ENCODE data around the gene RGS14.

RGS14 gene

DNA sequence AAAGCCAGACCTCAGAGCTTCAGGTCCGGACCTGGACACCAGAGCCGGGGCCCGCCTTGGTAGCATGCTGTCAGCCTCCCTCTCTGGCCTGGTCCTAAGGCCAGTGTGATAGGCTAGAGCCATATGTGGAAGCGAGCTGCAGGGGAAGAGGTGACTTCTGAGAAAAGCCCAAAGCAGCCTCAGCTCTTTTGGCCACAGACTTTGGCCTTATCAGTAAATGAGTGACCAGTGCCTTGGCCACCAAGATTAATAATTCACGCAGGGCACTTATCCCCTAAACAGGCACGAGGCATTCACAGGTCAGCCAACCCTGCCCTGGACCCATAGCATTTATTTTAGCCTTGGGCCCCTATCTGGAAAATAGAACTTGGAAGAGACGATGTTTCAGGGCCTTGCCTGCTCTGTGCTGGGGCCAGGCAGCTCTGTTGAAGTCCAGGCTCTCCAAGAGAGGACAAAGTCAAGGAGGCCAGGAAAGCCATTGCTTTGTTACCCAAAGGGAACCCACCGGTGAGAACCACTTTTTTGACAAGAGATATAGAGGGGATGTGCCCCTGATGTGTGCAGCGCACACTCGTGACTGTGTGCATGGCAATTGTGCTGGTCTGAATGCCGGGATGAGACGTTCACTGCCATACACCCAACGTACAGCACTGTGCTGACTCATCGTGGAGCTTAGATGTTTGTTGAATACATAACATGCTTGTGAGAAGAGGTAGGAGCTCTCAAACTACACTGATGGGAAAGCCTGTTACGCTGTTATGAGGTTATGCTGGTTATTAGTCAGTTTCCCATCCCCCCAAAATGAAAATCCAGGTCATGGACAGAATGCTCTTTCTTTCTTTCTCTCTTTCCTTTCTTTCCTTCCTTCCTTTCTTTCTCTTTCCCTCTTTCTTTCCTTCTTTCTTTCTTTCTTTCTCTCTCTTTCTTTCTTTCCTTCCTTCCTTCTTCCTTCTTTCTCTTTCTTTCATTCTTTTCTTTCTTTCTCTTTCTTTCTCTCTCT is 21.5 kb downstream of the RGS14 start:
- Histone ChIP-seq H4K20me1 (ENCODE audit: low read depth, low read length) (no peaks in the 10 kb centered on the region), H3K4me3 (ENCODE audit: insufficient read depth, low read length, poor library complexity, severe bottlenecking) (no peak overlapping the region), H2AFZ (ENCODE audit: low read depth, low read length, severe bottlenecking) (no peak overlapping the region), H3K36me3 (ENCODE audit: low read length) (no peaks in the 10 kb centered on the region), H3K79me2 (ENCODE audit: insufficient read depth, low read length) (no peaks in the 10 kb centered on the region), H3F3A (ENCODE audit: insufficient read depth) (no peaks in the 10 kb centered on the region), H3K9me3 (ENCODE audit: insufficient read depth, low read length) (no peaks in the 10 kb centered on the region), H3K9me2 (replicated peaks; ENCODE audit: insufficient read depth, low read length) (no peaks in the 10 kb centered on the region), H3K9ac (ENCODE audit: low read length) (no peak overlapping the region), H3K4me2 (ENCODE audit: low read depth, low read length, poor library complexity, severe bottlenecking) (no peak overlapping the region), H3K27me3 (ENCODE audit: low read length) (no peaks in the 10 kb centered on the region), H3K27ac (ENCODE audit: low read depth, low read length) (no peak overlapping the region)
- TF ChIP-seq EZH2phosphoT487 (conservative IDR thresholded peaks at IDR 0.05; ENCODE audit: low read length) (no peak), CTCF (IDR thresholded peaks at IDR 0.05; ENCODE audit: insufficient read depth, low read length, poor library complexity, severe bottlenecking) (no peak)

DNA sequence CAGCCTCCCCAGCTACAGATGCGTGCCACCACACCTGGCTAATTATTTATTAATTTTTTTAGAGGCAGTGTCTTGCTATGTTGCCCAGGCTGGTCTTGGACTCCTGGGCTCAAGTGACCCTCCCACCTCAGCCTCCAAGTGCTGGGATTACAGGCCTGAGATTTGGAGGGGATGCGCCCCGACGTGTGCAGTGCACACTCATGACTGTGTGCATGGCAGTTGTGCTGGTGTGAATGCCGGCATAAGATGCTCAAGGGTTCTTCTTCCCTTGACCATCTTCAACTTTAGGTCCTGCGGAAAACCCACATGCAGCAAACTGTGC is 23.0 kb downstream of the RGS14 start:
- Histone ChIP-seq H2AFZ (ENCODE audit: low read depth, low read length, severe bottlenecking) (no peak overlapping the region), H3F3A (ENCODE audit: insufficient read depth) (no peaks in the 10 kb centered on the region)

GRCh38 chr5:177382423-177383029 is 24.8 kb downstream of the RGS14 start:
- Histone ChIP-seq H3K36me3 (ENCODE audit: low read length) (no peaks in the 10 kb centered on the region), H3K9me3 (ENCODE audit: insufficient read depth, low read length) (no peaks in the 10 kb centered on the region), H3K9me2 (replicated peaks; ENCODE audit: insufficient read depth, low read length) (no peaks in the 10 kb centered on the region), H3K27ac (ENCODE audit: low read depth, low read length) (no peak overlapping the region), H3K79me2 (ENCODE audit: insufficient read depth, low read length) (no peaks in the 10 kb centered on the region), H3F3A (ENCODE audit: insufficient read depth) (no peaks in the 10 kb centered on the region), H3K4me2 (ENCODE audit: low read depth, low read length, poor library complexity, severe bottlenecking) (no peak overlapping the region), H3K9ac (ENCODE audit: low read length) (no peak overlapping the region), H4K20me1 (ENCODE audit: low read depth, low read length) (no peaks in the 10 kb centered on the region), H3K27me3 (ENCODE audit: low read length) (no peaks in the 10 kb centered on the region), H2AFZ (ENCODE audit: low read depth, low read length, severe bottlenecking) (no peak overlapping the region), H3K4me3 (ENCODE audit: insufficient read depth, low read length, poor library complexity, severe bottlenecking) (no peak overlapping the region)
- TF ChIP-seq CTCF (IDR thresholded peaks at IDR 0.05; ENCODE audit: insufficient read depth, low read length, poor library complexity, severe bottlenecking) (no peak), EZH2phosphoT487 (conservative IDR thresholded peaks at IDR 0.05; ENCODE audit: low read length) (no peak)

More for the DNA sequence above, 23.0 kb downstream of the RGS14 start:
- Histone ChIP-seq H3K9ac (ENCODE audit: low read length) (no peak overlapping the region), H3K27ac (ENCODE audit: low read depth, low read length) (no peak overlapping the region), H3K9me2 (replicated peaks; ENCODE audit: insufficient read depth, low read length) (no peaks in the 10 kb centered on the region), H3K4me3 (ENCODE audit: insufficient read depth, low read length, poor library complexity, severe bottlenecking) (no peak overlapping the region), H3K27me3 (ENCODE audit: low read length) (no peaks in the 10 kb centered on the region), H3K36me3 (ENCODE audit: low read length) (no peaks in the 10 kb centered on the region), H4K20me1 (ENCODE audit: low read depth, low read length) (no peaks in the 10 kb centered on the region), H3K9me3 (ENCODE audit: insufficient read depth, low read length) (no peaks in the 10 kb centered on the region), H3K79me2 (ENCODE audit: insufficient read depth, low read length) (no peaks in the 10 kb centered on the region), H3K4me2 (ENCODE audit: low read depth, low read length, poor library complexity, severe bottlenecking) (no peak overlapping the region)
- TF ChIP-seq CTCF (IDR thresholded peaks at IDR 0.05; ENCODE audit: insufficient read depth, low read length, poor library complexity, severe bottlenecking) (no peak), EZH2phosphoT487 (conservative IDR thresholded peaks at IDR 0.05; ENCODE audit: low read length) (no peak)
